Stimulated activated effector memory CD8-positive, alpha-beta T cell treated with anti-CD3 and anti-CD28 coated beads, Interleukin-12 subunit alpha, Interleukin-12 subunit beta, amount 100 ng/mL, for 72 hours (primary cell): ENCODE data around the gene DVL2.
"Not testable (repeated sequence)": the region's sequence is repeated elsewhere in the genome, so short reads cannot be mapped to it uniquely, and the experiment has no call there.

Experiments
- ATAC-seq: fragments of 150-1000 bp; cut with Tn5 transposase; 2 replicates; pipeline ENCODE4 v1.10.0; 2021
- DNase-seq, 2 donors: peaks; one replicate each; pipeline ENCODE4 v3.0.0; 2021 to 2022; ENCODE audit warnings: low spot score in 2 of 2
- H3K27ac Mint-ChIP-seq: one replicate; pipeline ENCODE4 v1.8.0; 2022; ENCODE audit warnings: mild to moderate bottlenecking, mixed read lengths
- H3K36me3 Mint-ChIP-seq: one replicate; pipeline ENCODE4 v1.8.0; 2022; ENCODE audit warnings: mild to moderate bottlenecking, mixed read lengths
- H3K4me1 Mint-ChIP-seq: one replicate; pipeline ENCODE4 v1.8.0; 2022; ENCODE audit warnings: mixed read lengths
- H3K4me3 Mint-ChIP-seq: one replicate; pipeline ENCODE4 v1.8.0; 2022; ENCODE audit warnings: mild to moderate bottlenecking, mixed read lengths
- H3K9me3 Mint-ChIP-seq: one replicate; pipeline ENCODE4 v1.8.0; 2022; ENCODE audit warnings: mixed read lengths

The DVL2 gene

DNA sequence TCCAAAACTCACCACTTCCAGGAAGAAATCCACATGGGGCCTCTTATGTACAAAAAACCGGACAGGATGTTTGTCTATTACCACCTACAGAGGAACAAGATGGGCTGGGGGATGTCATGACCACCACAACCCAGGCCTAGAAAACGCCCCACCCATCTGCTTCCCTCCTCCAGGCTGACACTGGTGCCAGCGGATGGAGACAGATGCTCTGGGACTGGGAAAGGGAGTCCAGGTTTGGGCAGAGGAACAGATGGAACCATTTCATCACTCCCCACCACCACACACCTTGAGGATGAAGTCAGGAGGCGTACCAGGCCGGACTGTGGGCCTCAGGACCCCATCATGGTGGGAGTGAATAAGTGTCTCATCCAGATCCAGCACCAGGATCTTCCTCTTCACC, 12.5 kb upstream of the DVL2 start:
- H3K4me1 Mint-ChIP-seq: peaks cover 56% of the 10 kb centered on the region
- DNase-seq: no peak
- ATAC-seq: no peak
- H3K4me3 Mint-ChIP-seq: no peak overlapping the region
- peak overlapping the region; percentile 63 for H3K27ac Mint-ChIP-seq
- peaks cover 86% of the 10 kb centered on the region for H3K36me3 Mint-ChIP-seq
- H3K9me3 Mint-ChIP-seq: no peaks in the 10 kb centered on the region

DNA sequence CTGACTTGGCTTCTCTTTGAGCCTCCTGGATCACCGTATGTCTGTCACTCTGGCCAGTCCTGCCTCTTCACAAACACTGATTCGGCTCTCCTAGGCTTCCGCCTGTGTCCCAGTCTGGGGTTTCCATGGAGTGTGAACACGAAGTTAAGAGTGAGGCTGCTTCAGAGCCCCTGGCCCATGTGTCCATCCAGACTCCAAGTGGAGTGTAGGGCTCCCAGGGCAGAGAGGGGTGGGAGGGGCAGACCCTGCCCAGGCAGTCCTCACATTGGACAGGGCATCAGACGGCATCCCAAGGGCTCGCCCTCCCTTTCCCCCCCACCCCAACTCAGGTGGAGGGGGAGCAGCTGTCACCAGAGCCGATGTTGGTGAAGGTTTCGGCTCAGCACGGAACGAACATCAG, 9.5 kb upstream of the DVL2 start:
- H3K4me1 Mint-ChIP-seq: peaks cover 59% of the 10 kb centered on the region
- not testable (repeated sequence) for H3K9me3 Mint-ChIP-seq, ATAC-seq, DNase-seq
- H3K4me3 Mint-ChIP-seq: peak overlapping the region; percentile 99
- H3K36me3 Mint-ChIP-seq: peaks cover 94% of the 10 kb centered on the region
- peak overlapping the region; percentile 99 for H3K27ac Mint-ChIP-seq

DNA sequence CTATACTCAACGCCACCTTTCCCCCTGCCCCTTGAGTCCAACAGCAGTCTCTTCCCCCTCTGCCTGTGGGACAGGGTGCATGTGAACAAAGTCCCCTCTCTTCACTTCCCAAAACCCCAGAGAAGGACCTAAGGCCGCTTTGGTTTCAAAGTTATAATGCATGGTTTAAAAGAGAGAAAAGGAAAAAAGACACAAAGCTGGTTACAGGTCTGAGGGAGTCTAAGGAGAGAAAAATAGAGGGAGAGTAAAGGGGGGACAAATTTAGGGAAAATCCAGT, 9.1 kb upstream of the DVL2 start:
- ATAC-seq (no peak), DNase-seq (no peak)
- Mint-ChIP-seq H3K9me3 (no peaks in the 10 kb centered on the region), H3K36me3 (peaks cover 95% of the 10 kb centered on the region), H3K27ac (peak overlapping the region; percentile 99), H3K4me3 (peak overlapping the region; percentile 99), H3K4me1 (peaks cover 55% of the 10 kb centered on the region)

DNA sequence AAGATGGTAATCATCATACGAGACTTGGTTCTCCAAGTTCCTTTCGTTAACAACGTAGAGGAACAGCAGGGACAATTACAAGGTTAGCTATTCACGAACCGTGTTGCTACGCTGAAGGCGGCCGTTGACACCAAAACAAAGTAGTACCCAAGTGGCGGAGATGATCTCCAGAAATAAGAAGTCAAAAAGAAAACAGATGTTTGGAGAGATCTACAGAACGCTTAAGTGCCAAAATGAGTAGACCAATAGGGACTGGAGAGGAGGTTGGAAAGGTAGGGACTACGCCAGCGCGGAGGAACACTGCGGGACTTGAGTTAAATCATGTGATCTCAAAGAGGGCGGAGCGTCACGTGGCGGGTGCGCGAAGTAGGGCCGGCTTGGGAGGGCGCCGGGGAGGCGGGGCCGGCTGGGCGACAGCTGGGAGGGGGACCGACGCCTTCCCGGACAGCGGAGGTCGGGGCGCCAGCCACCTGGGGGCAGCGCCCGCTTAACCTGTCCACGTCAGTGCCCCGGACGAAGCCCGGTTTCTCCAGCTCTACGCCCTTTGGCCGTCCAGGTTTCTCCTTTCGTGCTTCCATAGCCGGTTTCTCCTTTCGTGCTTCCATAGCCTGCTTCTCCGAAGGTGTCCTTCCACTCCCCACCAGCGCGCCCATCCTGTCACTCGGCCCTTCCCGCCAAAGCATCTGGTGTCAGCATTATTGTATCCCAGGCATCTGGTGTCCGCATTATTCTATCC, 8.6 kb upstream of the DVL2 start:
- H3K9me3 Mint-ChIP-seq: no peaks in the 10 kb centered on the region
- H3K27ac Mint-ChIP-seq: peak overlapping the region; percentile 99
- H3K4me1 Mint-ChIP-seq: peaks cover 54% of the 10 kb centered on the region
- peak; percentile 88 to 97 for DNase-seq
- H3K4me3 Mint-ChIP-seq: peak overlapping the region; percentile 99
- peaks cover 94% of the 10 kb centered on the region for H3K36me3 Mint-ChIP-seq
- ATAC-seq: peak; percentile 68

DNA sequence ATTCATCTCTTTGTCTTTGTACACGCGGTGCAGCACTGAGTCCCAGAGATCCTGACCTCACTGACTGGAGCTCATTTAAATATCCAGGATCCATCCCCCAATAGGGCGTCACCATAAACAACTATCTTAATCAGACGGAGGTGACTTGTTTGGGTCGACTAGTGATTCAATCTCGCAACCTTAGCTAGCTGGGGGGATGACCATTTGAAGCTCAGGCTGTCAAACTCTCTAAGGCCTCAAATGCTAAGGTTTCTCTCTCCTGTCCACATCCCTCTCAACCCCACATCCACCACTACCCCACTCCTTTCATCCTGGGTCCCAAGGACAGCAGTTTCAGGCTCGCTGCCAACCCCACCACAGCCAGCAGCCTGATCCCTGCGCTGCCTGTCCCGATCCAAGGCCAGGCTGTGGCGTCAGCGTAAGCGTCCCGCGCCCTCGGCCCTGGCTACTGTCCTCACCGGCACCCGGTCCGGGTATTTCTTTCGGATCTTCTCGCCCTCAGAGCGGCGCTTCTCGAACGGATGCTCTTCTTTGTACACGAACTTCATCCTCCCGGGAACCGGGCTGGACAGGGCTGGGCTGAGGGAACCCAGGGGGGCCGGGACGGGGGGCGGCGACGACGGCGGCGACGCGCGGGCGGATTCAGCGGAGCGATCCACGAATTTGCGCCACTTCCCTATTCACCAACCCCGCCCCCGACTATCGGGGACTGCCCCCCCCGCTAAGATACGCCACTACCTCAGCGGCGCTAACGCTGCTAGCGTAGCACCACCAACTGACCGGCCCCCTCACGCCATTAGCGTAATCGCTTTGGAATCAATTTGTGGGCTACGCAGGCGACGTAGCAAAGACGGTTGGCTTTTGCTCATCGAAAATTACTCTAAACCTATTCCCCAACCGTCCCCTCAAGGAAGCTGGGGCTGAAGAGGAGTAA, 7.7 kb upstream of the DVL2 start, which contains the start of gene GABARAP:
TSS of gene GABARAP (minus strand) at position 667 of the 934 bp plus-strand sequence. CDS start at position 548, 119 bp downstream.
- DNase-seq (peak; percentile 87 to 97), ATAC-seq (peak; percentile 59)
- no peaks in the 10 kb centered on the region for H3K9me3 Mint-ChIP-seq
- H3K27ac Mint-ChIP-seq: peak within 1 kb of the TSS; percentile 99
- H3K4me1 Mint-ChIP-seq: peaks cover 59% of the 10 kb centered on the region
- H3K36me3 Mint-ChIP-seq: peaks cover 96% of the 10 kb centered on the region
- H3K4me3 Mint-ChIP-seq: peak within 1 kb of the TSS; percentile 99

DNA sequence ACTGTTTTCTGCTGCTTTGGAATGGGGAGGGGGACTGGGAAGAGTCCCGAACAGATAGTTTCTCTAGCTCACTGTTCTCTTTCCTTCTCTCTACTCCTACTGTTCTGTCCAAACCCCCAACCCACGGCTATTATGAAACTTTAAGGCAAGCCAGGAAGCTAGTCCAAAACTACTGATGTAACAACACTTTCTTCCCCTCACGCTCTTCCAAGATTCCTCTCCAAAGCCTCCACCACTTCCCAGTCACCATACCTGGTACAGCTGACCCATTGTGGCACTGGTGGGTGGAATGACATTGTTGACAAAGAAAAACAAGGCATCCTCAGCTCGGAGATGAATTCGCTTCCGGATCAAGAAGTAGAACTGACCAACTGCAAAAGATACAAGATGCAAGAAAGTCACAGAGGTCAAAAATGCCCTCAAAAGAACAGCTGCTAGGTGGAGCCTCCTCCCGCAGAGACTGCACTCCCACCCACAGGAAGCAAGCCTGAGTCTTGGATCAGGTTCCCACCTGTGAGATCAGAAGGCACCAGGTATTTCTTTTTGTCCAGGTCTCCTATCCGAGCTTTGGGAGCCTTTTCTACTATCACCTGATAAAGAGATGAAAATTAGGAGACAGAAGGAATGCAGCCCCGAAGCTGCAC, 6.9 kb upstream of the DVL2 start:
- H3K36me3 Mint-ChIP-seq: peaks cover 96% of the 10 kb centered on the region
- peak overlapping the region; percentile 99 for H3K27ac Mint-ChIP-seq
- H3K4me3 Mint-ChIP-seq: peak overlapping the region; percentile 99
- DNase-seq (no peak), ATAC-seq (no peak)
- H3K9me3 Mint-ChIP-seq: no peaks in the 10 kb centered on the region
- H3K4me1 Mint-ChIP-seq: peaks cover 61% of the 10 kb centered on the region

DNA sequence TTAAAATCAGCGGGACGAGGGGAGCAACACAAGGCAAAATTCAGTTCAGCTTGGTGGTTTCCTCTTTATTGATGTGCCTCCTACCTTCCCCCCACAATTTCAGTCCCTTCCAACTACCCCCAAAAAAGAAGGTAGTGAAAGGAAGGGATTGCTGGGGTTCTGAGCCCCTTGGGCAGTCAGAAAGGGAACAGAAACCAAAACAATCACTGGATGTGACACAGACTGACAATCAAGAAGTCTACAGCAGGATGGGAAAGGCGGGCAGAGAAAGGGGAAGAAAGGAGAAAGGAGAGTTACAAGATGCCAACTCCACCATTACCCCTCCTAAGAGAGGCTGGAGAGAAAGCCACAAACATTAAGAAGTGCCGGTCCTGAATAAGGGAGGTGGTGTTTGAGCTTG, 6.1 kb upstream of the DVL2 start:
- Mint-ChIP-seq H3K27ac (peak overlapping the region; percentile 97), H3K9me3 (no peaks in the 10 kb centered on the region), H3K4me1 (peaks cover 65% of the 10 kb centered on the region), H3K4me3 (peak overlapping the region; percentile 99), H3K36me3 (peaks cover 96% of the 10 kb centered on the region)
- ATAC-seq (no peak), DNase-seq (no peak)

DNA sequence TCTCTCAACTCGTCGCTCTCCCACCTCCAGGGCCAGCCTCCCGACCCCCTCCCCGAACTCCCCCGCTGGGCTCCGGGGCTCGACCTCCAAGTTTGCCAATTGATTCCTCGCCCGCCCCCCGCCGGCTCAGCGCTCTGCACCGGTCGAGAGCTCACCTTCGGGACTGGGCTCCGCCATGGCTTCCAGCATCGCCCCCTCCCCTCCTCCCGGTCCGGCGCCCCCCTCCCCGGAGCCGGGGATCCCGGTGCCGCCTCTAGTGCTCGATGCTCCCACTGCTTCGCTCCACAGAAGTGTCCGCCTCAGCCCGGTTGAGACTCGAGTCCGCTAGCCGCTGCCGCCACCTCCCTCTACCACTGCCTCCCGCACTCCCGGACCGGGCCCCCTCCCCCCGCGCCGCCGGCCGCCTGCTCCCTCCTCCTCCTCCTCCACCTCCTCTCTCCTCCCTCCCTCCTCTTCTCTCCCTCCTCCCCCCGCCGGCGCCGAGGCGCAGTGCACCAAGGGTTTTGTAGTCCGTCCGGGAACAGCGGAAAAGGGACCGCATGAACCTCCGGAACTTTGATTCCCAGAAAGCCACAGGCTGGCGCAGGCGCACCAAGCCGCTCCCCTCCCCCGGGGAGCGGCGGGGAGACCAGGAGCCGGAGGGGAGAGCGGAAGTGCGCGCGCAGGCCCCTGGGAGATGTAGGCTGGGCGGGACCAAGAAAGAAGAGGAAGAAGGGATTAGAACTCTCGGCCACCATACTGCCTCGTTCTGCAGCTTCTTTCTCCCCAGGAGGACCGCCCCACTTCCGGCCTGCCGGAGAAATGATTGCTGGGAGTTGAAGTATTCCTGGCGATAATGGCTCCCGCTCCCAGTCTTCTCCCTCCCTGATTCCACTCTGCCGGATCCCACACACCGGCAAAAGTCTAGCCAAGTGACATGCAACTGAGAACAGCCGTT, 5.0 kb upstream of the DVL2 start, which contains the start of gene PHF23:
TSS of gene PHF23 (minus strand) at position 367 of the 937 bp plus-strand sequence. CDS start at position 189, 178 bp downstream.
- Mint-ChIP-seq H3K4me3 (peak within 1 kb of the TSS; percentile 99), H3K36me3 (peaks cover 96% of the 10 kb centered on the region), H3K9me3 (no peaks in the 10 kb centered on the region), H3K27ac (peak within 1 kb of the TSS; percentile 97), H3K4me1 (peaks cover 75% of the 10 kb centered on the region)
- DNase-seq (peak; percentile 93 to 99), ATAC-seq (peak; percentile 77)

DNA sequence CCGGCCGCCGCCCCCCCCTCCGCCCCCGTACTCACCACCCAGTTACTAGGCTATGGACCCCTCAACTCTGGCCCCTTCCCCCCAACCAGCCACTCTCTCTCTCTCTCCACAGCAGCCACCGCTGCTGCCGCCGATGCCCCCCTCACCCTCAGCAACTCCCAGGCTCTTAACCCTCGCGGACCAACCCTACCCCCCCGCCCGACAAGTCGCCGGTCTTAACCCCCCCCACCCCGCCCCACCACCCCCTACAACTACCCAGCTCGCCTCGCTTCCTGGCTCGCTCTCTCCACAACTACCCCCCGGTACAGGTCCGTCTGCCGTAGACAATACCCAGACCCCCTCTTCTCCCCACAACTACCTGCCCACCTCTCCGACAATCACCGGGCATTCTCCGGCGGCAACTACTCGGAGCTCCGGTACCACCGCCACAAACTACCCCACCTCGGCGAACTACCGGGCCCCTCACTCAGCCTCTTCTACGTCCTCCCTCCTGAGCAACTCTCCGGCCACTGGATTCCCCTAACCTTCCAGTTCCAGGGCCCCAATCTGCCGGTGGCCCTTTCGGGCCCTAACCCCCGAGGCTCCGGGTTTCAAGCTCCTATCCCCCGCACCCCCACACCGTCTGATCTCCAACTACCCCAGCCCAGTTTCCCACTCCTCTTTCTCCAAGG, 4.2 kb upstream of the DVL2 start:
- ATAC-seq (no peak), DNase-seq (no peak)
- H3K27ac Mint-ChIP-seq: peak overlapping the region; percentile 97
- peaks cover 96% of the 10 kb centered on the region for H3K36me3 Mint-ChIP-seq
- peaks cover 80% of the 10 kb centered on the region for H3K4me1 Mint-ChIP-seq
- H3K4me3 Mint-ChIP-seq: peak overlapping the region; percentile 99
- no peaks in the 10 kb centered on the region for H3K9me3 Mint-ChIP-seq

DNA sequence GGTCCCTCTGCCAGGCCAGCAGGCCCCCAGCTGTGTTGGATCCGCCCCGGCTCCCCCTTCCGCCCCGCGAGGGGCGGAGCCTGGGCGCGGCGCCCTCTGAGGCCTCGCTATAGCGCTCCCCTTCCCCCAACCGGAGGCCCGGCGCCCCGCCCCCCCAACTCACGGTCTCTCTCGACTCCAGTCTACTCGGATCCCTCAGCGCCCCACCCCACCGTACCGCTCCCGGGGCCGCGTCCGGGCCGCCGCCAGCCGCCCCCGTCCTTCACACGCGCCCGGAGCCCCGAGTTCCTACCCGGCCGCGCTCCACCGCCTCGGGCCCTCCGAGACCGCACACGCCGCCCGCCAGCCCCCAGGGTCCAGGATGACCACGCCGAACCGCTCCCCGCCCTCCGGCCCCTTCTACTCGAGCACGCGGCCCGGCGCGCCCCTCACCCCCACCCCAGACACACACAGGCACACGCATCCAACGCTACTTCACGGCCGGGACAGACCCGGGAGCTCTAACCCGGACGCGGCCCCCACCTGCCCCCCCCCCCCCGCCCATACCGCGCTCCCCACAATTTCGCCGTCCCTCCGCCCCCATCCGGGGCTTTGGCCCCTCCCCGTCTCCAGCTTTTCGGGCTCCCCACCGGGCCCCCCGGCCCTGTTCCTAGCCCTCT, 3.6 kb upstream of the DVL2 start:
- DNase-seq (peak; percentile 77 to 89), ATAC-seq (peak; percentile 52)
- Mint-ChIP-seq H3K36me3 (peaks cover 92% of the 10 kb centered on the region), H3K4me1 (peaks cover 80% of the 10 kb centered on the region), H3K27ac (peak overlapping the region; percentile 97), H3K9me3 (no peaks in the 10 kb centered on the region), H3K4me3 (peak overlapping the region; percentile 99)

DNA sequence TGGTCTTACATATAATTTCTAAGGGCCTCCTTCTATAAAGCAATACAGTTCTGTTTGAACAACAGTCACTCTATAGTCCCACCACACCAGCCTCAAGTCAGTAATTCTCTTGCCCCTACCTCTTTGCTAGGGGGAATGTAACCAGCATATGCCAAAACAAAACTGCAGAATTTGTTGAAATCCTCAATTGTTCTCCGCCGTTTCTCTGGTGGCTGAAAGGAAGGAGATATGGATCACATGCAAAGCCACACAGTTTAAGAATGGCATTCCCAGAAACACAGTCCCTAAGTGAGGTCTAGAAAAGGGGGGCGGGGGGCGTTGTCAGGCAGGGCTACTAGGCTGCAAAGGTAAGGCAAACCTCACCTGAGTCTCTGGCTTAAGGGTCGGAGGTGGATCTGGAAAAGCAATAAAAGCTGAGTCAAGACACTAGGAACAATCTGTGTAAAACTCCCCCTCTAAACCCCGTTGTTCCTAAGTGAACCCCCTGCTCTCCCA, 3.0 kb upstream of the DVL2 start:
- ATAC-seq (no peak), DNase-seq (no peak)
- H3K9me3 Mint-ChIP-seq: no peaks in the 10 kb centered on the region
- H3K36me3 Mint-ChIP-seq: peaks cover 88% of the 10 kb centered on the region
- peak overlapping the region; percentile 97 for H3K27ac Mint-ChIP-seq
- H3K4me3 Mint-ChIP-seq: peak overlapping the region; percentile 99
- H3K4me1 Mint-ChIP-seq: peaks cover 79% of the 10 kb centered on the region

DNA sequence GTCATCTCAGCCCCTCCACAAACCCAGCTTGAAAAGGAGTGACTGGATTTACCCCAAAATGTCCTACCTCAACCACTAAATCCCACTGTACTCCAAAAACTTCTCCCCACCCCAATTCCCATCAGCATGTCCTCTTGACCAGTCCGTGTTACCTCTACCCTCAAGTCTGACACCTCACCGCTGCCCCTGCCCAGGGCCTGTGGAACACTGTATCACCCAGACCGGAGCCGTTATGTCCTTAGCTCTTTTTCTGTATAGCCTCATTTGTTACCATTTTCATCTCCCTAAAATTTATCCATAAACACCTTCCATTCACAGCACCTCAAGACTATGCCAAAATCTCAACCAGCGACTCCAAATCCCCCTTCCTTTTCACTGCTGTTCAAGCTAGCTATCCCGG, 2.5 kb upstream of the DVL2 start:
- peaks cover 88% of the 10 kb centered on the region for H3K36me3 Mint-ChIP-seq
- no peak for DNase-seq
- no peak for ATAC-seq
- peak overlapping the region; percentile 97 for H3K27ac Mint-ChIP-seq
- H3K4me1 Mint-ChIP-seq: peaks cover 79% of the 10 kb centered on the region
- no peaks in the 10 kb centered on the region for H3K9me3 Mint-ChIP-seq
- H3K4me3 Mint-ChIP-seq: peak overlapping the region; percentile 99
